ENCODE data around the gene TRIM10. TPM values are rescaled to one million over a fixed set of nuclear protein-coding genes. Genes with fewer than 3 reads are reported as not detected.

TRIM10 gene
- total and polyA plus RNA-seq, 2 donors (not counting 1 experiment from before 2014, with no cell fraction given) = not detected

DNA sequence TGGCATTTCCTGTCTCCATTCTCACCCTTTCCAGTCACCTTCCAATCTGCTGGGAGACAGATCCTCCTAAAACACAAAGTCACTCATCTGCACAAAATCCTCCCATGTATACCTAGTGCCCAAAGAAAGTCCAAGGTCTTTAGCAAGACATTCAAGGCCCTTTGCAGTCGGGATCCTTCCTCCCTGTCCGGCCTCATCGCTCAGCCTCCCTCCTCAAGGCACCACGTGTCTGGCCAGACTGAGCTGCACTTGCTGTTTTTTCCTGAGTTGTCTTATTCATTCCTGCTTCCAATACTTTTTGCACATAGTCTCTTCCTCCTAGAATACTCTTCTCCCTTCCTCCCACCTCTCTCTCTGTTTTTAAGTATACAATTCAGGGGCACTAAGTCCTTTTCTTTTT is 3.7 kb upstream of the TRIM10 start:
- no peak for TF ChIP-seq EZH2 (IDR thresholded peaks at IDR 0.05; ENCODE audit: borderline replicate concordance, insufficient read depth, low read depth, low read length, poor library complexity, severe bottlenecking)
- TF ChIP-seq, protein P1, sequence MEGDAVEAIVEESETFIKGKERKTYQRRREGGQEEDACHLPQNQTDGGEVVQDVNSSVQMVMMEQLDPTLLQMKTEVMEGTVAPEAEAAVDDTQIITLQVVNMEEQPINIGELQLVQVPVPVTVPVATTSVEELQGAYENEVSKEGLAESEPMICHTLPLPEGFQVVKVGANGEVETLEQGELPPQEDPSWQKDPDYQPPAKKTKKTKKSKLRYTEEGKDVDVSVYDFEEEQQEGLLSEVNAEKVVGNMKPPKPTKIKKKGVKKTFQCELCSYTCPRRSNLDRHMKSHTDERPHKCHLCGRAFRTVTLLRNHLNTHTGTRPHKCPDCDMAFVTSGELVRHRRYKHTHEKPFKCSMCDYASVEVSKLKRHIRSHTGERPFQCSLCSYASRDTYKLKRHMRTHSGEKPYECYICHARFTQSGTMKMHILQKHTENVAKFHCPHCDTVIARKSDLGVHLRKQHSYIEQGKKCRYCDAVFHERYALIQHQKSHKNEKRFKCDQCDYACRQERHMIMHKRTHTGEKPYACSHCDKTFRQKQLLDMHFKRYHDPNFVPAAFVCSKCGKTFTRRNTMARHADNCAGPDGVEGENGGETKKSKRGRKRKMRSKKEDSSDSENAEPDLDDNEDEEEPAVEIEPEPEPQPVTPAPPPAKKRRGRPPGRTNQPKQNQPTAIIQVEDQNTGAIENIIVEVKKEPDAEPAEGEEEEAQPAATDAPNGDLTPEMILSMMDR (IDR thresholded peaks at IDR 0.05) = no peak
- no peak overlapping the region for H3K4me3 Mint-ChIP-seq
- no peak overlapping the region for H3K27ac Mint-ChIP-seq
- H4K20me1 ChIP-seq (ENCODE audit: control insufficient read depth, insufficient read depth, low read length, poor library complexity, severe bottlenecking) = no peaks in the 10 kb centered on the region
- ChIA-PET CTCF (no interaction called here), POLR2A (no interaction called here)
- intact Hi-C loops (cut with micrococcal nuclease) = no loop called here
- H3K27ac ChIP-seq (ENCODE audit: low read length in 2 of 2) = no peak overlapping the region
- no peak overlapping the region for H3K4me2 ChIP-seq (replicated peaks; ENCODE audit: low read depth, low read length, poor library complexity, severe bottlenecking)
- no peak overlapping the region for H3K9ac ChIP-seq (ENCODE audit: low read length)
- WGBS (ENCODE audit: insufficient coverage) = 96% methylated on average over 4 of the region's 4 CpGs
- no peaks in the 10 kb centered on the region for H3K9me3 Mint-ChIP-seq (ENCODE audit: insufficient read depth)
- no peak overlapping the region for H3K4me3 ChIP-seq (ENCODE audit: control extremely low read depth in 1 of 5, extremely low read depth in 1 of 5, insufficient read depth in 1 of 5, low read depth in 2 of 5, low read length in 4 of 5)
- peaks cover 0 to 30% (median 9%) of the 10 kb centered on the region in 4 experiments for H3K27me3 ChIP-seq (replicated peaks in 1 of 4; ENCODE audit: control extremely low read depth in 1 of 4, control insufficient read depth in 3 of 4, insufficient read depth in 4 of 4, low read length in 3 of 4)
- H3K79me2 ChIP-seq (ENCODE audit: control insufficient read depth, insufficient read depth, low read length) = no peaks in the 10 kb centered on the region
- DNase-seq (no peak), ATAC-seq (ENCODE audit: low read depth) (no peak)
- H3K4me1 Mint-ChIP-seq = no peaks in the 10 kb centered on the region
- no peaks in the 10 kb centered on the region for H3K36me3 ChIP-seq (replicated peaks in 1 of 2; ENCODE audit: control extremely low read depth in 1 of 2, control insufficient read depth in 1 of 2, extremely low read depth in 1 of 2, insufficient read depth in 2 of 2, low read length in 1 of 2)
- no peak overlapping the region for H2AFZ ChIP-seq (ENCODE audit: insufficient read depth, low read depth, low read length, poor library complexity, severe bottlenecking)
- H3K4me1 ChIP-seq (ENCODE audit: control insufficient read depth in 2 of 2, insufficient read depth in 2 of 2, low read length in 2 of 2) = no peaks in the 10 kb centered on the region
- H3K9me3 ChIP-seq (ENCODE audit: control extremely low read depth in 1 of 3, control insufficient read depth in 2 of 3, insufficient read depth in 1 of 3, low read length in 2 of 3) = peaks cover 0 to 3% (median 0%) of the 10 kb centered on the region in 3 donors
- H3K27me3 Mint-ChIP-seq = peaks cover 48% of the 10 kb centered on the region

DNA sequence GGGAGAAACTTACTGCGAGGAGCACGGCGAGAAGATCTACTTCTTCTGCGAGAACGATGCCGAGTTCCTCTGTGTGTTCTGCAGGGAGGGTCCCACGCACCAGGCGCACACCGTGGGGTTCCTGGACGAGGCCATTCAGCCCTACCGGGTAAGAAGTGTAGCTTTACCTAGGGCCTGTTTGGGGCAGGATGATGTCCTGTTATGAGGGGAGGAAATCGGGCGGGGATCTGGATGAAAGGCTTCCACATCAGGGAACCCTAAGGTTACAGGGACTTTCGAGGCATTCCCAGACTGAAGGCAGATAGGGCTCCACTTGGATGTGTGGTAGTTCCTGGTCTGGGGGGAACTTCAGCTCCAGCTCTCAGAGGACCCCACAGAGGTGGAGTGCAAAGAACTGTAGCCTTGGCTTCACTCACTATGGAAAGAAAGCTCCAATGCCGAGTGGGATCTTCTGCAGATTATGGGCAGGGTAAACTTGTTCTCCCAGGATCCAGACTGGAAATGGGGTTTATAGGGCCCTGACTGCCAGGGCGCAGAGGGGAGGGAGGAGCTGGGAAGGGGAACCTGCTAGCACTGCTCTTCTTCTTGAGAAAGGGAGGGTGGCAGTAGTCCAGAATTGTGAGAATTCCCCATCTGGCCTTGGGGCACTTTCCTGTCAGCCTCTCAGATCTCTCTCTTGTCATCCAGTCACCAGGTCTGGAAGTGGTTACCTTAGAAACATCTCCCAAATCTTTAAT is 3.1 kb upstream of the TRIM10 start:
- 93% methylated on average over 16 of the region's 16 CpGs for WGBS (ENCODE audit: insufficient coverage)
- ChIA-PET CTCF (no interaction called here), POLR2A (no interaction called here)
- Mint-ChIP-seq H3K4me1 (no peaks in the 10 kb centered on the region), H3K27me3 (peaks cover 52% of the 10 kb centered on the region), H3K4me3 (no peak overlapping the region), H3K27ac (no peak overlapping the region), H3K9me3 (ENCODE audit: insufficient read depth) (no peaks in the 10 kb centered on the region)
- Histone ChIP-seq H3K79me2 (ENCODE audit: control insufficient read depth, insufficient read depth, low read length) (no peaks in the 10 kb centered on the region), H4K20me1 (ENCODE audit: control insufficient read depth, insufficient read depth, low read length, poor library complexity, severe bottlenecking) (no peaks in the 10 kb centered on the region), H3K27ac (ENCODE audit: low read length in 2 of 2) (no peak overlapping the region), H3K4me2 (replicated peaks; ENCODE audit: low read depth, low read length, poor library complexity, severe bottlenecking) (no peak overlapping the region), H3K27me3 (replicated peaks in 1 of 4; ENCODE audit: control extremely low read depth in 1 of 4, control insufficient read depth in 3 of 4, insufficient read depth in 4 of 4, low read length in 3 of 4) (peaks cover 0 to 30% (median 9%) of the 10 kb centered on the region in 4 experiments), H3K36me3 (replicated peaks in 1 of 2; ENCODE audit: control extremely low read depth in 1 of 2, control insufficient read depth in 1 of 2, extremely low read depth in 1 of 2, insufficient read depth in 2 of 2, low read length in 1 of 2) (no peaks in the 10 kb centered on the region), H3K4me1 (ENCODE audit: control insufficient read depth in 2 of 2, insufficient read depth in 2 of 2, low read length in 2 of 2) (no peaks in the 10 kb centered on the region), H3K9me3 (ENCODE audit: control extremely low read depth in 1 of 3, control insufficient read depth in 2 of 3, insufficient read depth in 1 of 3, low read length in 2 of 3) (peaks cover 0 to 3% (median 0%) of the 10 kb centered on the region in 3 donors), H3K4me3 (ENCODE audit: control extremely low read depth in 1 of 5, extremely low read depth in 1 of 5, insufficient read depth in 1 of 5, low read depth in 2 of 5, low read length in 4 of 5) (no peak overlapping the region), H2AFZ (ENCODE audit: insufficient read depth, low read depth, low read length, poor library complexity, severe bottlenecking) (no peak overlapping the region), H3K9ac (ENCODE audit: low read length) (no peak overlapping the region)
- DNase-seq (no peak), ATAC-seq (ENCODE audit: low read depth) (no peak)
- TF ChIP-seq, protein P1 (IDR thresholded peaks at IDR 0.05) = no peak
- no peak for TF ChIP-seq EZH2 (IDR thresholded peaks at IDR 0.05; ENCODE audit: borderline replicate concordance, insufficient read depth, low read depth, low read length, poor library complexity, severe bottlenecking)
- intact Hi-C loops (cut with micrococcal nuclease) = no loop called here

Measured in B cell (primary cell).